HL-60 (cell line): ENCODE measurements around the gene MET.

Experiments used
- CTCF ChIP-seq: IDR thresholded peaks from one replicate; pipeline ENCODE4 v1.5.1; 2011; ENCODE audit warnings: low read length, control low read depth, inconsistent platforms; ENCODE audit not compliant: insufficient read depth
- POLR2AphosphoS5 ChIP-seq: IDR thresholded peaks from 2 replicates; pipeline ENCODE4 v1.6.1; 2012; ENCODE audit warnings: low read depth
- REST ChIP-seq: IDR thresholded peaks from 2 replicates; pipeline ENCODE4 v1.6.1; 2012; ENCODE audit warnings: low read depth; ENCODE audit not compliant: insufficient replicate concordance
- SPI1 ChIP-seq: IDR thresholded peaks from 2 replicates; pipeline ENCODE4 v1.6.1; 2012; ENCODE audit warnings: low read depth, mild to moderate bottlenecking, borderline replicate concordance

- no peak for TF ChIP-seq CTCF
- TF ChIP-seq POLR2AphosphoS5: no peak
- TF ChIP-seq SPI1: no peak
- no peak for TF ChIP-seq REST
These were observed 62.1 kb downstream of the MET start for GRCh38 chr7:116733924-116734580.
